GM12891 (cell line): ENCODE results near the gene TMEM178A.
"Not testable (repeated sequence)": the region's sequence is repeated elsewhere in the genome, so short reads cannot be mapped to it uniquely, and the experiment has no call there.

Source experiments
- POLR2A ChIP-seq: IDR thresholded peaks from 2 replicates; pipeline ENCODE4 v1.6.1; 2011; ENCODE audit warnings: low read depth, low read length, control low read depth
- SPI1 ChIP-seq: IDR thresholded peaks from 2 replicates; pipeline ENCODE4 v1.6.1; 2011; ENCODE audit warnings: low read depth, low read length, control low read depth

GRCh38 chr2:39728085-39728484 lies 62.4 kb downstream of the TMEM178A start:
- not testable (repeated sequence) for TF ChIP-seq POLR2A
- 0 out of 2 replicates have a peak, but pooled peaks have one; percentile 13 for TF ChIP-seq SPI1
